ENCODE measurements around the gene FSTL5. TPM values are rescaled to one million over a fixed set of nuclear protein-coding genes. Genes with fewer than 3 reads are reported as not detected.

Gene FSTL5
- total RNA-seq, 1 experiment from 2014 or later: not detected

- Histone ChIP-seq H3K4ac (ENCODE audit: low read depth, low read length) (no peak overlapping the region), H3K56ac (ENCODE audit: insufficient read length, low read depth, low read length) (no peak overlapping the region), H2AK5ac (ENCODE audit: insufficient read length, low read length) (no peak overlapping the region), H3K23me2 (ENCODE audit: insufficient read length, low read depth, low read length, poor library complexity, severe bottlenecking) (no peaks in the 10 kb centered on the region), H3K27ac (ENCODE audit: insufficient read length, low read depth, low read length) (no peak overlapping the region), H3T11ph (ENCODE audit: low read length) (no peak overlapping the region), H2BK15ac (ENCODE audit: low read depth, low read length) (no peak overlapping the region), H4K91ac (ENCODE audit: insufficient read length, low read depth, low read length) (no peak overlapping the region), H2BK20ac (ENCODE audit: low read depth, low read length, poor library complexity, severe bottlenecking) (no peak overlapping the region), H3K9me3 (ENCODE audit: control insufficient read depth, low read depth, low read length) (no peaks in the 10 kb centered on the region), H4K5ac (ENCODE audit: insufficient read length, low read depth, low read length) (no peak overlapping the region), H4K20me1 (ENCODE audit: control insufficient read depth, insufficient read depth, insufficient read length) (no peaks in the 10 kb centered on the region), H3K9ac (ENCODE audit: extremely low read depth, insufficient read length, low read length) (no peak overlapping the region), H3K23ac (ENCODE audit: insufficient read length, low read depth, low read length) (no peak overlapping the region), H2AFZ (ENCODE audit: low read length) (no peak overlapping the region), H3K14ac (ENCODE audit: insufficient read depth, low read length) (no peak overlapping the region), H2BK120ac (ENCODE audit: low read depth, low read length, poor library complexity, severe bottlenecking) (no peak overlapping the region), H3K27me3 (ENCODE audit: insufficient read depth, low read length) (no peaks in the 10 kb centered on the region), H4K8ac (replicated peaks; ENCODE audit: insufficient read length, low read depth, low read length) (no peak overlapping the region), H2BK5ac (ENCODE audit: insufficient read length, low read length) (no peak overlapping the region), H3K79me1 (ENCODE audit: insufficient read depth, low read depth, low read length, poor library complexity, severe bottlenecking) (no peaks in the 10 kb centered on the region), H3K18ac (ENCODE audit: insufficient read length, low read depth, low read length) (no peak overlapping the region), H3K4me1 (ENCODE audit: insufficient read depth, low read length) (no peaks in the 10 kb centered on the region; the same call in 1 of the 2 replicates), H3K79me2 (ENCODE audit: insufficient read depth, low read length) (no peaks in the 10 kb centered on the region), H2BK12ac (ENCODE audit: insufficient read length, low read depth, low read length) (no peak overlapping the region), H3K4me2 (ENCODE audit: insufficient read depth, insufficient read length, low read length) (no peak overlapping the region)
- Mint-ChIP-seq H3K27ac (no peak overlapping the region), H3K9me3 (no peaks in the 10 kb centered on the region), H3K4me3 (no peak overlapping the region), H3K4me1 (peaks cover 8% of the 10 kb centered on the region in 2 experiments), H3K27me3 (ENCODE audit: low read depth) (no peaks in the 10 kb centered on the region), H3K36me3 (ENCODE audit: insufficient read depth in 1 of 3, low read depth in 3 of 3) (no peaks in the 10 kb centered on the region)
- DNase-seq: no peak
- TF ChIP-seq CTCF (conservative IDR thresholded peaks at IDR 0.05): no peak
- WGBS (ENCODE audit: extremely low coverage, insufficient read length, low lambda C conversion rate): no CpG with 5 or more reads among the region's 1 CpG
Measured at GRCh38 chr4:161442921-161443320, 720.9 kb downstream of the FSTL5 start.

All from H9 (cell line).